ENCODE data around the gene KDM4B. TPM values are rescaled to one million over a fixed set of nuclear protein-coding genes. Genes with fewer than 3 reads are reported as not detected.
A peak's percentile ranks its signal among the peaks of the same experiment; 100 is the strongest.
"Not testable (repeated sequence)": the region's sequence is repeated elsewhere in the genome, so short reads cannot be mapped to it uniquely, and the experiment has no call there.

Gene KDM4B
- total and polyA plus RNA-seq, 12 donors, result 12.4 to 35.8 (median 30.3) TPM

DNA sequence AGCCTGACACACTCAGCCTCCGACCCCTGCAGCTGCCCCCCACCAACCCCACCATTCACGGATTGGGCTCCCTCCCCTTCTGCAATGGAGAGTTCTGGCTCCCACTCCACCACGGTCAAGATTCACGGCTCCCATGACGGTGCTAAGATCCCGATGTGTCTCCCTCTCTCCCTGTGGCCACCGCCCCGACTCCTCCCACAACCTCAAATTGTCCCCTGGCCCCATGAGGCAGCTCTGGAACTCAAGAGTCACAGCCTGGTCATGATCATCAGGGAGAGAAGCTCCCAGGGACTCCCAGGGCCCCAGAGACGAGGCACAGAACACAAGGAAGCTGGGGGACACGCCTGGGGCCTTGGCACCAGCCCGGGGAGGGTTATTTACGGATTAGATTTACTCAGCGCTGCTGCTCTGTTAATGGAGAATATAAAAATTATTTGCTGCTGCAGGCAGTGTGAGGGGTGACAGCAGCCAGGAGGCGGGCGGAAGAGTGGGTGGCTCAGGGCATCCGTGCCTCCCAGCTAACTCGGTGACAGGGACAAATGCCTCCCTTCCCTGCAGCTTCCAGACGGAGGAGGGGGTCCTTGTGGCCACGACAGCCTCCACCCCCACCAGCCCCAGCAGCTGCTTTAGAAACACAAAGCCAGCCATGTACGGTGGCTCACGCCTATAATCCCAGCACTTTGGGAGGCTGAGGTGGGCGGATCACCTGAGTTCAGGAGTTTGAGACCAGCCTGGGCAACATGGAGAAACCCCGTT lies 187.5 kb downstream of the KDM4B start:
- Histone ChIP-seq H3K27me3 (no peaks in the 10 kb centered on the region), H3K36me3 (peaks cover 0 to 19% (median 7%) of the 10 kb centered on the region in 9 donors), H3K4me1 (peaks cover 0 to 10% (median 0%) of the 10 kb centered on the region in 9 donors), H3K9me3 (peaks cover 0 to 20% (median 3%) of the 10 kb centered on the region in 11 donors), H3K27ac (no peak overlapping the region), H3K4me3 (no peak overlapping the region)
- DNase-seq, result no peak
- 44 to 51% methylated on average over 23 of the region's 23 CpGs for WGBS, 2 donors
- intact Hi-C loops (cut with DNase I), result loop anchor here in 1 of 10 donors (10.0 kb wide), 1 partner anchor 102 kb away; no protein-coding TSS in a partner anchor
- TF ChIP-seq, protein P1, sequence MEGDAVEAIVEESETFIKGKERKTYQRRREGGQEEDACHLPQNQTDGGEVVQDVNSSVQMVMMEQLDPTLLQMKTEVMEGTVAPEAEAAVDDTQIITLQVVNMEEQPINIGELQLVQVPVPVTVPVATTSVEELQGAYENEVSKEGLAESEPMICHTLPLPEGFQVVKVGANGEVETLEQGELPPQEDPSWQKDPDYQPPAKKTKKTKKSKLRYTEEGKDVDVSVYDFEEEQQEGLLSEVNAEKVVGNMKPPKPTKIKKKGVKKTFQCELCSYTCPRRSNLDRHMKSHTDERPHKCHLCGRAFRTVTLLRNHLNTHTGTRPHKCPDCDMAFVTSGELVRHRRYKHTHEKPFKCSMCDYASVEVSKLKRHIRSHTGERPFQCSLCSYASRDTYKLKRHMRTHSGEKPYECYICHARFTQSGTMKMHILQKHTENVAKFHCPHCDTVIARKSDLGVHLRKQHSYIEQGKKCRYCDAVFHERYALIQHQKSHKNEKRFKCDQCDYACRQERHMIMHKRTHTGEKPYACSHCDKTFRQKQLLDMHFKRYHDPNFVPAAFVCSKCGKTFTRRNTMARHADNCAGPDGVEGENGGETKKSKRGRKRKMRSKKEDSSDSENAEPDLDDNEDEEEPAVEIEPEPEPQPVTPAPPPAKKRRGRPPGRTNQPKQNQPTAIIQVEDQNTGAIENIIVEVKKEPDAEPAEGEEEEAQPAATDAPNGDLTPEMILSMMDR (IDR thresholded peaks at IDR 0.05), result no peak
- peak in 4 of 8 donors; percentile 11 to 33 (median 20) for ATAC-seq

DNA sequence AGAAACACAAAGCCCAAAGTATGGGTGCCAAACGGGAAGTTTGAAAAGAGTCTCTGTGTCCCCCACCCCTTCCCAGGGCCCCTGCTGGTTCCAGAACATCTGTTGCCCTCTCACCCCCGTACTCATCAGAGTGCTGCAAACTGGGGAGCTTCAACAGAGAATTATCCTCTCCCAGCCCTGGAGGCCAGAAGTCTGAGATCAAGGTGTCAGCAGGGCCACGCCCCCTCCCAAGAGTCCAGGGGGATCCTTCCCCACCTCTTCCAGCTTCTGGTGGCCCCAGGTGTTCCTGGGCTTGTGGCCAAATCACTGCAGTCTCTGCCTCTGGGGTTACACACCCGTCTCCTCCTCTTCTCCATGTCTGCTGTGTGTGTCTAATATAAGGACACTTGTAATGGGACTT lies 188.3 kb downstream of the KDM4B start:
- intact Hi-C loops (cut with DNase I), result loop anchor here in 1 of 10 donors (10.0 kb wide), 1 partner anchor 102 kb away; no protein-coding TSS in a partner anchor
- Histone ChIP-seq H3K4me3 (no peak overlapping the region), H3K36me3 (peaks cover 0 to 12% (median 0%) of the 10 kb centered on the region in 9 donors), H3K4me1 (peaks cover 0 to 10% (median 0%) of the 10 kb centered on the region in 9 donors), H3K9me3 (peaks cover 0 to 20% (median 3%) of the 10 kb centered on the region in 11 donors), H3K27ac (no peak overlapping the region), H3K27me3 (no peaks in the 10 kb centered on the region)
- no peak for ATAC-seq
- TF ChIP-seq, protein P1 (IDR thresholded peaks at IDR 0.05), result no peak
- 79 to 86% methylated on average over 4 of the region's 4 CpGs for WGBS, 2 donors
- DNase-seq, result no peak

DNA sequence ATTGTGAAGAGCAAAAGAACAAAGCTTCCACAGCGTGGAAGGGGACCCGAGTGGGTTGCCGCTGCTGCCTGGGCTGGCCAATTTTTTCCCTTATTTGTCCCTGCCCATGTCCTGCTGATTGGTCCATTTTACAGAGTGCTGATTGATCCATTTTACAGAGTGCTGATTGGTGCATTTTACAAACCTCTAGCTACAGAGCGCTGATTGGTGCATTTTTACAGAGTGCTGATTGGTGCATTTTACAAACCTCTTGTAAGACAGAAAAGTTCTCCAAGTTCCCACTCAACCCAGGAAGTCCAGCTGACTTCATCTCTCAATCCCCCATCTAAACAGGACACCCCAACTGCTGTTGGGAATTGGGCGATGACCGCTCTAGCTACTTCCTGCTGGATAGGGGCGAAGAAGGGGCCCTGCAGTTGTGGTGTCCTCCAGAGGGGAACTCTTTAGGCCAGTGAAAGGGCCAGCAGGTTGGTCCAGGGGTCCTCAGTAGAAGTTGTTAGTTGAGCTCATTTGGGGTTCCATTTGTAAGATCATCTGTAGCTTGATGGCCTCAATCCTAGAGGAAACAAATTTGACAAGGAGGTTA lies 189.7 kb downstream of the KDM4B start:
- not testable (repeated sequence) for H3K4me3 ChIP-seq, H3K27me3 ChIP-seq, H3K36me3 ChIP-seq, H3K27ac ChIP-seq, ATAC-seq, DNase-seq
- Histone ChIP-seq H3K9me3 (peaks cover 0 to 20% (median 3%) of the 10 kb centered on the region in 11 donors), H3K4me1 (peaks cover 0 to 10% (median 0%) of the 10 kb centered on the region in 9 donors)
- WGBS, 2 donors, result 98 to 99% methylated on average over 7 of the region's 7 CpGs
- intact Hi-C loops (cut with DNase I), result loop anchor here in 1 of 10 donors (10.0 kb wide), 1 partner anchor 104 kb away; no protein-coding TSS in a partner anchor

DNA sequence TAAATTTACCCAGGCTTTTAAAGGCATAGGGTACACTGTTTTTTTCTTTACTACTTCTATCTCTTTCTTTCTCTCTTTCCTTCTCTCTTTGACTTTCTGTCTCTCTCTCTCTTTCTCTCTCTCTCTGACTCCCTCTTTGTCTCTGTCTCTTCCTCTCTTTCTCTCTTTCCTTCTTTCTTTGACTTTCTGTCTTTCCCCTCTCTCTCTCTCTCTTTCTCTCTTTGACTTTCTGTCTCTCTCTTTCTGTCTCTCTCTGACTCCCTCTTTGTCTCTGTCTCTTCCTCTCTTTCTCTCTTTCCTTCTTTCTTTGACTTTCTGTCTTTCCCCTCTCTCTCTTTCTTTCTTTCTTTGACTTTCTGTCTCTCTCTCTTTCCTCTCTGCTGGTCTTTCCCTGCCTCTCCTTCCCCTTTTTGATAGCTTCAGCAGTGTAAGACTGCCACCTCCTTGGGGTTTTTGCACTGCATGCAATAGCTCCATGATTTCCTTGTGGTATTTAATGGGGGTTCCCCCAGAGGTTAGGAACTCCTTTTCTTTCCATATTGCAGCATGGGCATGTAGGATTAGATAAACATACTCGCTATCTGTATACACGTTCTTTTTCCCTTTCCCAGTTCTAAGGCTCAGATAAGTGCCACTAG lies 191.4 kb downstream of the KDM4B start:
- intact Hi-C loops (cut with DNase I); H3K27ac ChIP-seq; DNase-seq; H3K27me3 ChIP-seq; H3K4me3 ChIP-seq; ATAC-seq; H3K36me3 ChIP-seq: not testable (repeated sequence)
- H3K4me1 ChIP-seq, result peaks cover 0 to 10% (median 0%) of the 10 kb centered on the region in 9 donors
- WGBS, 2 donors, result 62 to 70% methylated on average over 2 of the region's 2 CpGs
- H3K9me3 ChIP-seq, result peaks cover 0 to 33% (median 12%) of the 10 kb centered on the region in 11 donors

DNA sequence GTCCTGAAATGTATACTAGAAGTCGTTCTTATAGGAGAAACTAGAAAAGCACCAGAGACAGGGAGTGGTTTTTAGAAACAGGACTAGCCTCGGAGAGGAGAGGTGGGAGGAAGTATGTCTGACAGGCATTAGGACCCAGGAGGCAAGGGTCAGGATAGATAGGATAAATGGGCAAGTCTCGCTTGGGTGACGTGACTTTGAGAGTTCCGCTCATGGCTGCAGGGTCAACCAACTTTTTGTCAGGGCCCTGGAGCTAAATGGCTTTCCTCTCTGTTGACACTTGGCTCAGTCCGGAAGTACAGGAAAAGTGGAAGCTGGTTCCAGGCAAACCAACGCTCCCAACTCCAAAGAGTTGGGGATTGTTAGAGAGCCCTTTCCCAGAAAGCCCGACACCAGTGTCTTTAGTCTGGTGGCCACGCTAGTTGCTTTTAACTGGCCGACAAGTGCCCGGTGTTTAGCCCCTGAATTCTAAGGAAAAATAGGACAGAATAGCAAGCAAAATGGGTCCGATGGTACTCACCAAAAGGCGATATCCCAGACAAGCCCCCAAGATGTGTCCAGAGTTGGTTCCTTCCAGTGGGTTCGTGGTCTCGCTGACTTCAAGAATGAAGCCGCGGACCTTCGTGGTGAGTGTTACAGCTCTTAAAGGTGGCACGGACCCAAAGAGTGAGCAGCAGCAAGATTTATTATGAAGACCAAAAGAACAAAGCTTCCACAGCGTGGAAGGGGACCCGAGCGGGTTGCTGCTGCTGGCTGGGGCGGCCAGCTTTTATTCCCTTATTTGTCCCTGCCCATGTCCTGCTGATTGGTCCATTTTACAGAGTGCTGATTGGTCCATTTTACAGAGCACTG lies 196.2 kb downstream of the KDM4B start:
- DNase-seq; ATAC-seq; intact Hi-C loops (cut with DNase I); H3K27ac ChIP-seq; H3K27me3 ChIP-seq; H3K36me3 ChIP-seq; H3K4me3 ChIP-seq; H3K4me1 ChIP-seq: not testable (repeated sequence)
- H3K9me3 ChIP-seq, result peaks cover 0 to 25% (median 0%) of the 10 kb centered on the region in 11 donors
- 82 to 84% methylated on average over 23 of the region's 23 CpGs for WGBS, 2 donors

Data from heart right ventricle (tissue), 16 donors.